ENCODE measurements around the gene BRD1. TPM values are rescaled to one million over a fixed set of nuclear protein-coding genes. Genes with fewer than 3 reads are reported as not detected.

BRD1 gene
- polyA plus RNA-seq, 3 donors, result 0.61 to 13.8 (median 0.86) TPM

DNA sequence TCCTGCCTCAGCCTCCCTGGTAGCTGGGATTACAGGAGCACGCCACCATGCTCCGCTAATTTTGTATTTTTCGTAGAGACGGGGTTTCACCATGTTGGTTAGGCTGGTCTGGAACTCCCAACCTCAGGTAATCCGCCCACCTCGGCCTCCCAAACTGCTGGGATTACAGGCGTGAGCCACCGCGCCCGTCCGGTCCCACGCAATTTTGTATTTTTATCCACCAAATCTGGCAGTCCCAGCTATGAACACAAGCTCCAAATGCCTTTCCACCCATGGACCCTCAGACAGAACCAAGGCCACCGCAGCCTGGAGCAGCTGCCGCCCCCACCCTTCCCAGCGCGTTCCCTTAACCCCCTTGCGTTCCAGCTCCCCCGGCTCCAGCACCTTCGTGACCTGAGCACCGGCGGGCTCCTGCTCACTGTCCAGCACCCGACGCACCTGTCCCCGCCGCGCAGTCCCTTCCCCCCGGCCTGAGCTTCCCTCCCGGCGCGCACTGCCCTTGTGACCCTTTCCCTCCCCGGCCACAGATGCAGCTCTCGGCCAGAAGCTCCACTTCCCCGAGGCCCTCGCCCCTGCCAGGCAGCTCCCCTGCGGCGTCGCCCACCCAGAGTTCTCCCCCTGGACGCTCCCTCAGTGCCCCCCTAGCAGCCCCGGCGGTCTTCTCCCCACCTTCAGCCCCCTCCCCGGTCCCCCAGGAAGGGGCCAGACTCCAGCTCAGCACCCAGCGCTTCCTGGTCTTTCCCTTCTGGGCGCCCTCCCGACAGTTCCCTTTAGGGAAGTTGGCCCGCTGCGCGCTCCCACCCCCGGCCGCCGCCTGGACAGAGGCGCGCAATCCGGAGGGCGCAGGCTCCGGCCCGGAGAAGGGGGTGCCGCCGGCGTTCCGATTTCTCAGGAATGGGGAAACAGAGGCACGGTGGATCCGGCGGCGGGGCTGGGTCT is 20.3 kb upstream of the BRD1 start:
- Histone ChIP-seq H3K27ac (ENCODE audit: low read depth in 1 of 2, low read length in 2 of 2) (peak overlapping the region; percentile 53 to 83), H4K20me1 (ENCODE audit: insufficient read depth, low read length) (no peaks in the 10 kb centered on the region), H3K79me2 (ENCODE audit: insufficient read depth, low read length) (no peaks in the 10 kb centered on the region), H3K4me3 (replicated peaks in 1 of 3; ENCODE audit: low read depth in 2 of 3, low read length in 3 of 3) (peak overlapping the region; percentile 69 to 82 (median 78)), H3K9ac (ENCODE audit: insufficient read depth, low read length, poor library complexity, severe bottlenecking) (peak overlapping the region; percentile 78), H3K9me3 (replicated peaks in 1 of 2; ENCODE audit: control insufficient read depth in 1 of 2, insufficient read depth in 1 of 2, low read length in 2 of 2) (no peaks in the 10 kb centered on the region), H2AFZ (ENCODE audit: insufficient read depth, low read depth, low read length, poor library complexity, severe bottlenecking) (peak overlapping the region; percentile 86), H3K4me2 (replicated peaks; ENCODE audit: extremely low read depth, low read length, poor library complexity, severe bottlenecking) (peak overlapping the region; percentile 91), H3K4me1 (ENCODE audit: control insufficient read depth in 1 of 2, insufficient read depth in 2 of 2, low read length in 2 of 2) (peaks cover 22 to 35% of the 10 kb centered on the region in 2 donors), H3K36me3 (replicated peaks in 1 of 2; ENCODE audit: control insufficient read depth in 1 of 2, insufficient read depth in 2 of 2, low read length in 2 of 2) (no peaks in the 10 kb centered on the region), H3K27me3 (ENCODE audit: control insufficient read depth in 2 of 2, insufficient read depth in 2 of 2, low read length in 2 of 2) (no peaks in the 10 kb centered on the region)
- Mint-ChIP-seq H3K4me3 (peak overlapping the region; percentile 90 to 92), H3K36me3 (peaks cover 3 to 10% of the 10 kb centered on the region in 2 donors), H3K27me3 (ENCODE audit: low read depth in 3 of 3) (peaks cover 3 to 13% (median 6%) of the 10 kb centered on the region in 3 donors), H3K4me1 (peaks cover 22% of the 10 kb centered on the region), H3K27ac (peak overlapping the region; percentile 64 to 93 (median 86)), H3K9me3 (no peaks in the 10 kb centered on the region)
- intact Hi-C loops (cut with micrococcal nuclease), result loop anchor here (2.0 kb wide), 2 partner anchors 17 to 71 kb away; partner anchors contain the start of genes ALG12 (in 1 of the 2) and CRELD2 (in 1 of the 2)
- DNase-seq, result peak; percentile 57 to 65 (median 62)
- TF ChIP-seq CTCF (IDR thresholded peaks at IDR 0.05), result no peak
- 20% methylated on average over 63 of the region's 64 CpGs for WGBS (ENCODE audit: insufficient coverage)

- Histone ChIP-seq H3K4me1 (ENCODE audit: control insufficient read depth in 1 of 2, insufficient read depth in 2 of 2, low read length in 2 of 2) (peaks cover 14 to 22% of the 10 kb centered on the region in 2 donors), H3K27me3 (ENCODE audit: control insufficient read depth in 2 of 2, insufficient read depth in 2 of 2, low read length in 2 of 2) (no peaks in the 10 kb centered on the region), H3K9ac (ENCODE audit: insufficient read depth, low read length, poor library complexity, severe bottlenecking) (no peak overlapping the region), H3K27ac (ENCODE audit: low read depth in 1 of 2, low read length in 2 of 2) (no peak overlapping the region), H3K79me2 (ENCODE audit: insufficient read depth, low read length) (no peaks in the 10 kb centered on the region), H3K9me3 (replicated peaks in 1 of 2; ENCODE audit: control insufficient read depth in 1 of 2, insufficient read depth in 1 of 2, low read length in 2 of 2) (no peaks in the 10 kb centered on the region), H3K4me3 (replicated peaks in 1 of 3; ENCODE audit: low read depth in 2 of 3, low read length in 3 of 3) (no peak overlapping the region), H3K4me2 (replicated peaks; ENCODE audit: extremely low read depth, low read length, poor library complexity, severe bottlenecking) (no peak overlapping the region), H4K20me1 (ENCODE audit: insufficient read depth, low read length) (no peaks in the 10 kb centered on the region), H3K36me3 (replicated peaks in 1 of 2; ENCODE audit: control insufficient read depth in 1 of 2, insufficient read depth in 2 of 2, low read length in 2 of 2) (no peaks in the 10 kb centered on the region), H2AFZ (ENCODE audit: insufficient read depth, low read depth, low read length, poor library complexity, severe bottlenecking) (no peak overlapping the region)
- WGBS (ENCODE audit: insufficient coverage), result 93% methylated on average over 19 of the region's 19 CpGs
- Mint-ChIP-seq H3K36me3 (peaks cover 1 to 10% of the 10 kb centered on the region in 2 donors), H3K4me3 (no peak overlapping the region), H3K27ac (no peak overlapping the region), H3K27me3 (ENCODE audit: low read depth in 3 of 3) (peaks cover 6 to 9% (median 7%) of the 10 kb centered on the region in 3 donors), H3K9me3 (no peaks in the 10 kb centered on the region), H3K4me1 (peaks cover 8% of the 10 kb centered on the region)
- DNase-seq, result no peak
- TF ChIP-seq CTCF (IDR thresholded peaks at IDR 0.05), result no peak
- intact Hi-C loops (cut with micrococcal nuclease), result no loop called here
Observed at GRCh38 chr22:49845666-49846459, 18.2 kb upstream of the BRD1 start.

Measured in CD14-positive monocyte (primary cell).